Measurements from ENCODE around the gene C16orf82. TPM values are rescaled to one million over a fixed set of nuclear protein-coding genes. Genes with fewer than 3 reads are reported as not detected.

C16orf82 gene
- total RNA-seq, 1 experiment from 2014 or later = not detected

DNA sequence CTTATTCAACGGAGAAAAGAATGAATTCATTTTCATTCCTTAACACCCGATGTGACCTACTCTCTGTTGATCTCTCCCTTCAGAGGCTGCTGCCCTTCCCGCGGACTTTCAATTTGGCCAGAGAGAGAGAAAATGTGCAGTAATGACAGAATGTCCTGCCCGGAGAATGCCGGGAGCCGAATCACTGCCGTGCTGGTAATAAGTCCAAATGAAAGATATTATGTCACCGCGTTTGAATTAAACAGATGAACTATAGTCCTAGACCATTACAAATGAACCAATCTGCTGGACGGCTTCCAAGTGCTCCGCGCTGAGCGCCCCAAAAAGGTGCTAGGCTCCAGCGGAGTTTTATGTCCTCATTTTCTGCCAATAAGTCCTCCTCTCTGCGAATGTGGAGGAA is 14.7 kb upstream of the C16orf82 start:
- H3K9me3 Mint-ChIP-seq (ENCODE audit: low read depth, unreplicated experiment) = peaks cover 6% of the 10 kb centered on the region
- CTCF ChIA-PET = no interaction called here
- H3K4me3 Mint-ChIP-seq (ENCODE audit: low read depth, unreplicated experiment) = no peak overlapping the region
- no peaks in the 10 kb centered on the region for H3K27me3 Mint-ChIP-seq (ENCODE audit: unreplicated experiment)
- H3K36me3 Mint-ChIP-seq (ENCODE audit: insufficient read depth, unreplicated experiment) = no peaks in the 10 kb centered on the region
- DNase-seq = no peak
- intact Hi-C loops (cut with micrococcal nuclease; ENCODE audit: unreplicated experiment) = no loop called here
- TF ChIP-seq, protein P1, sequence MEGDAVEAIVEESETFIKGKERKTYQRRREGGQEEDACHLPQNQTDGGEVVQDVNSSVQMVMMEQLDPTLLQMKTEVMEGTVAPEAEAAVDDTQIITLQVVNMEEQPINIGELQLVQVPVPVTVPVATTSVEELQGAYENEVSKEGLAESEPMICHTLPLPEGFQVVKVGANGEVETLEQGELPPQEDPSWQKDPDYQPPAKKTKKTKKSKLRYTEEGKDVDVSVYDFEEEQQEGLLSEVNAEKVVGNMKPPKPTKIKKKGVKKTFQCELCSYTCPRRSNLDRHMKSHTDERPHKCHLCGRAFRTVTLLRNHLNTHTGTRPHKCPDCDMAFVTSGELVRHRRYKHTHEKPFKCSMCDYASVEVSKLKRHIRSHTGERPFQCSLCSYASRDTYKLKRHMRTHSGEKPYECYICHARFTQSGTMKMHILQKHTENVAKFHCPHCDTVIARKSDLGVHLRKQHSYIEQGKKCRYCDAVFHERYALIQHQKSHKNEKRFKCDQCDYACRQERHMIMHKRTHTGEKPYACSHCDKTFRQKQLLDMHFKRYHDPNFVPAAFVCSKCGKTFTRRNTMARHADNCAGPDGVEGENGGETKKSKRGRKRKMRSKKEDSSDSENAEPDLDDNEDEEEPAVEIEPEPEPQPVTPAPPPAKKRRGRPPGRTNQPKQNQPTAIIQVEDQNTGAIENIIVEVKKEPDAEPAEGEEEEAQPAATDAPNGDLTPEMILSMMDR (IDR thresholded peaks at IDR 0.05; ENCODE audit: unreplicated experiment) = no peak
- BruUV-seq (replicated peaks) = no TSS peak
- H3K27ac Mint-ChIP-seq (ENCODE audit: unreplicated experiment) = no peak overlapping the region
- no peaks in the 10 kb centered on the region for H3K4me1 Mint-ChIP-seq (ENCODE audit: low read depth, unreplicated experiment)

DNA sequence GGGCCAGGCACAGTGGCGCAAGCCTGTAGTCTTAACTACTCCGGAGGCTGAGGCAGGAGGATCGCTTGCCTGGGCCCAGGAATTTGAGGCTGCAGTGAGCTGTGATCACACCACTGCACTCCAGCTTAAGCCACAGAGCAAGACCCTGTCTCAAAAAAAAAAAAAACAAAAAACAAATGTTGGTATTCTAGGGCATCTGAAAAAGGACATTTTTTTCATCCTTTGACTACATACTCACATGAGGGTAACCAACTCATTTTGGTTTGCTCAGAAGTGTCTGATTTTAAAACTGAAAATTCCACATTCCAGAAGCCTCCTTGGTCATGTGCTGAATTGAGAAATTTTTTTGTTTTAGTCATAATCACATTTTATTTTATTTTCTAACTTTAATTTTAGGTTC is 12.7 kb upstream of the C16orf82 start:
- CTCF ChIA-PET = no interaction called here
- H3K4me3 Mint-ChIP-seq (ENCODE audit: low read depth, unreplicated experiment) = no peak overlapping the region
- H3K9me3 Mint-ChIP-seq (ENCODE audit: low read depth, unreplicated experiment) = peaks cover 6% of the 10 kb centered on the region
- no TSS peak for BruUV-seq (replicated peaks)
- DNase-seq = no peak
- H3K4me1 Mint-ChIP-seq (ENCODE audit: low read depth, unreplicated experiment) = no peaks in the 10 kb centered on the region
- intact Hi-C loops (cut with micrococcal nuclease; ENCODE audit: unreplicated experiment) = no loop called here
- H3K36me3 Mint-ChIP-seq (ENCODE audit: insufficient read depth, unreplicated experiment) = no peaks in the 10 kb centered on the region
- TF ChIP-seq, protein P1 (IDR thresholded peaks at IDR 0.05; ENCODE audit: unreplicated experiment) = no peak
- H3K27me3 Mint-ChIP-seq (ENCODE audit: unreplicated experiment) = no peaks in the 10 kb centered on the region
- no peak overlapping the region for H3K27ac Mint-ChIP-seq (ENCODE audit: unreplicated experiment)

GRCh38 chr16:27058299-27058698 is 8.4 kb upstream of the C16orf82 start:
- H3K9me3 Mint-ChIP-seq (ENCODE audit: low read depth, unreplicated experiment) = peaks cover 6% of the 10 kb centered on the region
- no TSS peak for BruUV-seq (replicated peaks)
- intact Hi-C loops (cut with micrococcal nuclease; ENCODE audit: unreplicated experiment) = no loop called here
- H3K4me1 Mint-ChIP-seq (ENCODE audit: low read depth, unreplicated experiment) = no peaks in the 10 kb centered on the region
- H3K27me3 Mint-ChIP-seq (ENCODE audit: unreplicated experiment) = peaks cover 34% of the 10 kb centered on the region
- H3K36me3 Mint-ChIP-seq (ENCODE audit: insufficient read depth, unreplicated experiment) = no peaks in the 10 kb centered on the region
- H3K4me3 Mint-ChIP-seq (ENCODE audit: low read depth, unreplicated experiment) = no peak overlapping the region
- CTCF ChIA-PET = no interaction called here
- DNase-seq = no peak
- no peak overlapping the region for H3K27ac Mint-ChIP-seq (ENCODE audit: unreplicated experiment)
- TF ChIP-seq, protein P1 (IDR thresholded peaks at IDR 0.05; ENCODE audit: unreplicated experiment) = no peak

- Mint-ChIP-seq H3K4me3 (ENCODE audit: low read depth, unreplicated experiment) (no peak overlapping the region), H3K4me1 (ENCODE audit: low read depth, unreplicated experiment) (no peaks in the 10 kb centered on the region), H3K36me3 (ENCODE audit: insufficient read depth, unreplicated experiment) (peaks cover 5% of the 10 kb centered on the region), H3K27me3 (ENCODE audit: unreplicated experiment) (peaks cover 75% of the 10 kb centered on the region), H3K27ac (ENCODE audit: unreplicated experiment) (no peak overlapping the region), H3K9me3 (ENCODE audit: low read depth, unreplicated experiment) (no peaks in the 10 kb centered on the region)
- intact Hi-C loops (cut with micrococcal nuclease; ENCODE audit: unreplicated experiment) = no loop called here
- BruUV-seq (replicated peaks) = no TSS peak
- no peak for DNase-seq
- TF ChIP-seq, protein P1 (IDR thresholded peaks at IDR 0.05; ENCODE audit: unreplicated experiment) = no peak
- CTCF ChIA-PET = no interaction called here
Measured at GRCh38 chr16:27070776-27071175, 4.0 kb downstream of the C16orf82 start.

All from Calu3 (cell line).